HG02970 (cell line): ENCODE data around the gene SPTBN5.

Experiments used
- ATAC-seq: cut with Tn5 transposase; IDR thresholded peaks from one replicate; pipeline ENCODE4 v1.9.1; 2021; ENCODE audit warnings: mild to moderate bottlenecking, moderate library complexity, moderate number of reproducible peaks; ENCODE audit not compliant: unreplicated experiment, low FRiP score

The SPTBN5 gene

DNA sequence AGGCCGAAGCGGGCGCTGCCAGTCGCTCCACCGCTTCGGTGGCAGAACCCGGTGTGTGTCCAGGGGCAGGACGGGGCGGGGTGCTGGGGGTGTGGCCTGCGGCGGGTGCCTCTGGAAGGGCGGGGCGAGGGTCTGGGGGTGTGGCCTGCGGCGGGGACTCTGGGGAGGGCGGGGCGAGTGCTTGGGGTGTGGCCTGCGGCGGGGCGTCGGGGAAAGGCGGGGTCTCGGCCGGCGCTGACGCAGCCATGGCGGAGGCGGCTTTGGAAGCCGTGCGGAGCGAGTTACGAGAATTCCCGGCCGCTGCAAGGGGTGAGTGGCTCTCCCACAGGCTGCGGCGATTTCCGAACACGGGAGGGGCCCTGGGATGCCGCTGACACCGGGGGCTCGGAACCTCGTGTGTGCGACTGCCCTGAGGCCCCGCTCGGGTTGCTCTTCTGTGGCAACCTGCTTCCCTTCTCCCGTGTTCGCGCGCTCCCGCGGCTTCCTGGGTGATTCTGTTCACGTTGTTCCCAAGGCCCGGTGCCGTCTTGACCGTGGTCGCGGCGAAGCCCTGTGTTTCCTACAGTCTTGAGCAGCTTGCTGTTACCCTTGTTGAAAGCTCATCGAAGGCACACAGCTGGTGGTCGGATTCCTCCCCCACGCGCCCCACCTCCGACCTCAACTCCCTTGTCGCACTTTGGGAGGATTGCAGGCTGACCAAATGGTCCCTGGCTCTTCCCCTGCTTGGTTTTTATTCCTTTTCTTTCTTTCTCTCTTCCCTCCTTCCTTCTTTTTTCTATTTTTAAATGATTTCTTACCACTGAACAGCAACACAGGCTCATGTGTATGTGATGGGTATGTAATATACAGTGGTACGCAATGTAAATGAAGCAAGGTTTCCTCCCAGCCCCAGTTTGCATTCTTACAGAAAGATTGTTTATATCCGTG lies 65.7 kb downstream of the SPTBN5 start, which contains the start of gene JMJD7:
Gene JMJD7, plus strand, starts transcription at position 213 of the 927 bp plus-strand sequence. Its CDS starts 33 bp downstream, at position 246.
- no peak for ATAC-seq

DNA sequence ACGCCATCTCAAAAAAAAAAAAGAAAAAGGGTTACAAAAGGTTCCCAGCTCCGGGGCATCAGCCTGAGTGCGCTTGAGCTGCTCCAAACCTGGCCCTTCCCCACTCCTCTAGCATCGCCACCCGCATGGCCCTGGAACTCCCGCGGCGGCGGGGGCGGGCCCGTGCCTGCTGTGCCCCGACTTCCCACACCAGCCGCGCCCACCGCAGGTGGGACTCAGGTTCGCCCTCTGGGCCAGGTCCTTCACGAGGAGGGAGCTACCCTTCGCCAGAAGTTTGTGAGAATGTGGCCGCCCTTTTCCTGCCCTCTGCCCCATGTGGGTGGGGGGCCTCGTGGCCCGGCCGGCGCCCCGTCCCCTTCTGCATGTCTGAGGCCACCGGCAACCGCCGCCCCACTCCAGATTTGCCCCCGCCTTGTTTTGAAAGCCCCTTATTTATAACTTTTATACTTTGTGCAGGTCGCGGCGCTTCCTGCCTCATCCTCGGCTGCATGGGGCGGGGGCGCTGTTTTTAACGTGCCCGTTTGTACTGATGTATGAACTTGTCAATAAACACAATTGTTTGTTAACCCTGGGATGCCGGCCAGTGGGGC lies 66.5 kb downstream of the SPTBN5 start:
- no peak for ATAC-seq

DNA sequence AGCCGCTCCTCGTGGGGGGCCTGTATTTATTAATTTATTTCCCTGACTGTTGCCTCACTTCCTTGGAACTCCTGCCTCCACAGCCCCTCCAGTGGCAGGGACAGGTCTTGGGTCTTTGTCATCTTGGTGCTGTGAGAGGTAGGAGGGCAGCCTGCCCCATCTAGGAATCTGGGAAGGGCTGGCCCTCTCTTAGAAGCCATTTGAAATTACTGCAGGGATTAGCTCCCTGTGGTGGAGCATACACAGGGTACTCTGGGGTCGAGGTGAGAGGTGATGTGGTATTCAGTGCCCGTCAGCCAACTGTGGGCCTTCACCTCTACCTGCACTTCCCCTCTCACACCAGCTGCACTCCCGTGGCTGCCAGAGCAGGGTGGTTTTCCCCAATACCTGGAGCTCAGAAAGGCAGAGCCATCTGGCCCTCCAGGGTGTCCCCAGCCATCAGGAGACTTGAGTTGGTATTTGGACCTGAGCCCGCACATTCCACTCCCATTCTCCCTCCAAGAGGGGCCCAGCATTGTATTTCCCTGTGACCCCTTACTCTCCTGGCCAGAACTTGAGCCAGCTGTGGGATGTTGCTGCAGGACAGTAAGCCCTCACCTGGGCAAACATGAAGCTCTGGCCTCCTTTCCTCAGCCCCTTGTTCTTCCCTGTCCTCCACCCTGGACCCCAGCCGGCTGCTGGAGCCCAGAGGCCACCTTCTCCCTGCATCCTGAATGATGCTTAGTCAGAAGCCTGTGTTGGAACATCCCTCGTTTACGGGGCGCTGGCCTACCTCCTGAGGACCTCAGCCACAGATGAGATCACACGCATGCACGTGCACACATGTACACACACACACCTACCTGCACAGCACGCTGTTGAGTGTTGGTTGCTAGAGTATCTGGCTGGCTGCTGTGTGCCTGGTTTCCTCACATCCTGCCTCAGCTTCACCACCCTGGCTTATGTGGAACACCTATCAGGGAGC lies 68.0 kb downstream of the SPTBN5 start:
- no peak for ATAC-seq

DNA sequence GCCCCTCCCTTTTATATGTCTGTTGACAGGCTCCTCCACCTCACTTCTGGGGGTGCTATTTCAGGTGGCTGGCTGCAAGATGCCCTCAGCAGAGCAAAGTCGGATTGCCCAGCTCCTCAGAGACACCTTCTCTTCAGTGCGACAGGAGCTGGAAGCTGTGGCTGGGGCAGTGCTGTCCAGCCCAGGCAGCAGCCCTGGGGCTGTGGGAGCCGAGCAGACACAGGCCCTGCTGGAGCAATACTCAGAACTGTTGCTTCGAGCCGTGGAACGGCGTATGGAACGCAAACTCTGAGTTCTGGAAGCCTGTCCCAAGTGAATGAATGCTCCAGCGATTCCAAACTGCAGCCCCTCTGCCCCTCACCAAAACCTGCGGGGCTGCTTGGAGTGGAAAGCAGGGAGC lies 68.7 kb downstream of the SPTBN5 start:
- no peak for ATAC-seq

DNA sequence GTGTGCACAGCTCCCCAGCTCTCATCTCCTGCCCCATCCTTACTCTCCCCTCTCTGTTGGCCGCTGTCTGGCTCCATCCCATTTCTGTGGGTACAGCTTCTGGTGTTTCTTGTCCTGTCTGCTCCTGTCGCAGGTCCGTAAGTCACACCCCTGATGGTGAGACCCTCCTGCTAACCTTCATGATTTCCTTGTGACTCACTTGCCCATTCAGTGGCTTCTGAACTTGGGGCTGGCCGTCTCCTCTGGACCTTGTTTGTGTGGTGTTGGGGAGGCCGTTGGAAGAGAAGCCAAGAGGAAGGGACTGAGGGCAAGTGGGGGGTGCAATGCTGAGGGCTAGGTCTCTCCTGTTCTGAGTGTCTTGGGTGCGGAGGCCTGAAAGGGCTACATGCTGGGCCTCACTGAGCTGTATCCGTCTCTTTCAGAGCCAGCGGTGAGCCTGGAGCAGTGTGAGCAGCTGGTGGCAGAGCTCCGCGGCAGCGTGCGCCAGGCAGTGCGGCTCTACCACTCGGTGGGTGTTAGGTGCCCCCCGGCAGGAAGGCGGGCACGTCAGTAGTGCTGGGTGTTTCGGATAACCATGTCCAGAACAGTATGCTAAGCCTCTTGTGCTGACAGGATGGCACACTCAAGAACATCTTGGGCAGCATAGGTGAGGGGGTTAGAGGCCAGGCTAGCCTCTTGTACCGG lies 69.6 kb downstream of the SPTBN5 start:
- no peak for ATAC-seq

DNA sequence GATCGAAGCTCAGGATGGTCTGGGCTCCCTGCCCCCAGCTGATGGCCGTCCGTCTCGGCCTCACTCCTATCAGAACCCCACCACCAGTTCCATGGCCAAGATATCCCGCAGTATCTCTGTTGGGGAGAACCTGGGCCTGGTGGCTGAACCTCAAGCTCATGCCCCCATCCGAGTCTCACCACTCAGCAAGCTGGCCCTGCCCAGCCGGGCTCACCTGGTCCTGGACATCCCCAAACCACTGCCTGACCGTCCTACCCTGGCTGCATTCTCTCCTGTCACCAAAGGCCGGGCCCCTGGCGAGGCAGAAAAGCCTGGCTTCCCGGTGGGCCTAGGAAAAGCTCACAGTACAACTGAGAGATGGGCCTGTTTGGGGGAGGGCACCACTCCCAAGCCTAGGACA lies 70.4 kb downstream of the SPTBN5 start:
- no peak for ATAC-seq

DNA sequence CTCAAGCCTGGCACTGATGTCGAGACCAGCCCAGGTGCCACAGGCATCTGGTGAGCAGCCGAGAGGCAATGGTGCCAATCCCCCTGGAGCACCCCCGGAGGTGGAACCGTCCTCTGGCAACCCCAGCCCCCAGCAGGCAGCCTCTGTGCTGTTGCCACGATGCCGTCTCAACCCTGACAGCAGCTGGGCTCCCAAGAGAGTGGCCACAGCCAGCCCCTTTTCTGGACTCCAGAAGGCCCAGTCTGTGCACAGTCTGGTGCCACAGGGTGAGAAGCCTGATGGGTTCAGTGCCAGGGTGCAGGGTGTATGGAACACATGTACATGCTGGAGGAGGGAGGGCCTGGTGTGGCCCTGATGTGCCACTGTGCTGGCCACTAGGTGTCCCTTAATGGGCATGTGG lies 70.9 kb downstream of the SPTBN5 start:
- ATAC-seq = no peak

DNA sequence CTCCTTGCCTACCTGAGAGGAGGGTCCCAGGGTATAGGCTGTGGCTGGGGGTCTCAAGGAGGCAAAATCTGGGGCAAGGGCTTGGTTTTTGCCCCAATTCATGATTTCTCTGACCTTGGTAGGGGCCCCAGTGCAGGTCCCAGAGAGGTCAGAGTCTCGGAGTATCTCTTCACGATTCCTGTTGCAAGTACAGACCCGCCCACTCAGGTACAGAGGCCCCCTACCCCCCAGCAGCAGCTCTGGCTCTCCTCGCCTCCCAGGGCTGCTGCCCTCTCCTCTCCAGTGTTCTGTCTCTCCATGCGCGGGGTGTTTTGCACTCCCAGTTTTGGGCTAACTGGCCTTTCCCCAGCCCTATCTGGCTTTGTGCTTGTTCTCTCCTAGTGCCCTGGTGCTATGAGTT lies 71.4 kb downstream of the SPTBN5 start:
- ATAC-seq = no peak

GRCh38 chr15:41821831-41822230 lies 72.0 kb downstream of the SPTBN5 start:
- ATAC-seq = no peak

DNA sequence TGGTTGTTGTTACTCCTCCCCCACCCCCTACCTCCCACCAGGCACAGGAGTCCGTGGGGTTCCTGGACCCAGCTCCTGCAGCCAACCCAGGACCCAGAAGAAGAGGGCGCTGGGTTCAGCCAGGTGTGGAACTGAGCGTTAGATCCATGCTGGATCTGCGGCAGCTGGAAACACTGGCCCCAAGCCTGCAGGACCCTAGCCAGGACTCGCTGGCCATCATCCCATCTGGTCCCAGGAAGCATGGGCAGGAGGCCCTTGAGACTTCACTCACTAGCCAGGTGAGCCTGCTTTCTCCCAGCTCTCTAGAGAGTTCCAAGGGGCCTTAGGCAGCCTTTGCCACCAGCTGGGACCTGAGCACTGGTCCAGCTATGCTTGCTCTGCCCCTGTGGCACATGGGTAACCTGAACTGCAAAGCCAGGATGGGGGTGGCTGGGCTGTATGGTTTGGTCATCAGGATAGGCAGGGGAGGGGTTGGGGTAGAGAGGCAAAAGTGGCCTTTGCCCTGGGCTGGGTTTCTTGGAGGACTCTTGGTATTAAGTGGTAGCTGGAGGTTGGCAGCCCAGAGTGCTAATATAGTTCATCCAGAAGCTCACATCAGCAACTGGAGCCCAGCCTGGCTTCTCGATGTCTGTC lies 72.9 kb downstream of the SPTBN5 start:
- ATAC-seq = no peak

DNA sequence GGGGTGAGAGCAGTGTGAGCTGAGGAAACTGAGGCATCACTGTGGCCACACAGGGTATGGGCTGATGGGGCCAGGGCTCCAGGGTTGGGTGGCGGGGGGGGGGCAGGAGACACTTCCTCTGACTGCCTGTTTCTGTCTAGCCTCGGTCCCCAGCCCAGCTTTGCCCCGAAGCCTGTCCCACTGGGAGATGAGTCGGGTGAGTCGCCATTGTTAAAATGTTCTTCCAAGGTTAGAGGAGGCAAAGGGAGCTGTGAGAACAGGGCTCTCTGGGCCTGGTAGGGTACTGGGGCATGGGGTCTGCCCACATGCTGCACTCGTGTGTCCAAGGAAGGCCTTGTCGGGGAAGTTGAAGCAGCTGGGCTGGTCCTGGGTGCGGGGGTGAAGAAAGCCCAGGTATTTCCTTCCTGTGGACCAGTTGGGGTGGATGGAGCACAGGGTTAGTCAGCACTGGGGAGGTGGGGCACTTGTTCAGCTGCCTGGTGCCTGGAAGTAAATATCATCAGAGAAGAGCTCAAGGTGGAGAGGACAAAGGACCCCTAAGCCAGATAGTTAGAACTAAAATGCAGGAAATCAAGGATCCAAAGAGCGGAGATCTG lies 74.3 kb downstream of the SPTBN5 start:
- no peak for ATAC-seq

GRCh38 chr15:41817781-41818180 lies 76.1 kb downstream of the SPTBN5 start:
- ATAC-seq = no peak

- ATAC-seq = no peak
Observed at GRCh38 chr15:41817327-41817726, 76.5 kb downstream of the SPTBN5 start.

DNA sequence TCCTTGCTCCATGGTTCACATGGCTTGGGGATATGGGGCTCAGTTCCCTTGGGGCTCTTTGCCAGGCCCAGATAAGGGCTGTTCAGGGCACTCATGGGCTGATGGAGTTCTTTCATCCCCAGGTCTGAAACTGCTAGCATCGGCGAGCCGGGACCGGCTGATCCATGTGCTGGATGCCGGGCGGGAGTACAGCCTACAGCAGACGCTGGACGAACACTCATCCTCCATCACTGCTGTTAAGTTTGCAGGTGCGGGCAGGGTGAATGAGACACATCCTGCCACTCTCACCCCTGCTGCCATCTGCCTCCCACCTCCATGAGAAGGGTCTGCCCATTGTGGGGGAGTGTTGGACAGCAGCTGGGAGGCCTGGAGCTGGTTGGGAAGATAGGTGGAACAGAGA lies 77.1 kb downstream of the SPTBN5 start:
- ATAC-seq = no peak

- no peak for ATAC-seq
Observed at GRCh38 chr15:41814534-41814933, 79.3 kb downstream of the SPTBN5 start.

DNA sequence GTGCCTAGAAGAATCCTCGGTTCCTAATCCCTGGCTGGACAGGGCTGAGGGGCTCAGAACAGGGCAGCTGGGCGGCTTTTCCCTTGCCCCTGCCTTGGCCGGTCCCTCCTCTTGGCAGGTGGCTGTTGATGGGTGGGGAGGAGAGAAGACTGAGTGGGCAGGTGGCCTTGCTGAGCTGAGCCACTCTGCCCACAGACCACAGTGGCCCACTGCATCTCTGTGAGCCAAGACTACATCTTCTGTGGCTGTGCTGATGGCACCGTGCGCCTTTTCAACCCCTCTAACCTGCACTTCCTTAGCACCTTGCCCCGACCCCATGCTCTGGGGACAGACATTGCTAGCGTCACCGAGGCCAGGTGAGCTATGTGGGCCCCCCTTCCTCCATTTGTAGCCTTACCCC lies 80.4 kb downstream of the SPTBN5 start:
- no peak for ATAC-seq

GRCh38 chr15:41812820-41813375 lies 81.0 kb downstream of the SPTBN5 start:
- ATAC-seq = no peak

DNA sequence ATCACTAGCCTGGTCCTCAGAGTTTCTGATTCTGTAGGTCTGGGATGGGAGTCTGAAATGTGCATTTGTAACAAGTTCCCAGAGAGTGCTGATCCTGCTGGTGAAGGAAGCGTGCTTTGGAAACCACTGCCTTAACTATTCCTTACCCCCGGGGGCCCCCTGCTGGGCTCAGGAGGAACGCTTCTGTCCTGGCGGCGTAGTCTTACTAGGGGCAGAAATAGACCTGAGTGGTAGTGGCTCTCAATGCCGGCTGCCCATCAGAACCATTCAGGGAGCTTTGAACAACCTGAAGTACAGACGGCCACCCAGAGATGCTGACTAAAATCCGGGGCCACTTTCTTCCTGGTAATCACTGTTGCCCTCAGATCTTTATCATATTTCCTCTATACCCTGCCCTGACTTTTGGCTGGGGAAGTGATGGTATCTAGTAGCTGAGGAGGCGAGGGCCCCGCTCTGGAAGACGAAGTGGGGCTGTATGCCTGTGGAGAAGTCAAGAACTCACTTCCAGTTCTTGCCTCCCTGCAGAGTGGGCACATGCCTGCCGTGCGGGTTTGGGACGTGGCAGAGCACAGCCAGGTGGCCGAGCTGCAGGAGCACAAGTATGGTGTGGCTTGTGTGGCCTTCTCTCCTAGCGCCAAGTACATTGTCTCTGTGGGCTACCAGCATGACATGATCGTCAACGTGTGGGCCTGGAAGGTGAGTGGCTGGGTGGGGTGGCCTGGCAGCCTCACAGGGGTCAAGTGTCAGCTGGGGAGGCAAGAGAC lies 82.2 kb downstream of the SPTBN5 start:
- ATAC-seq = no peak
